Cardiac muscle cell (in vitro differentiated cells and primary cell): ENCODE data around the gene RCAN3. TPM values are rescaled to one million over a fixed set of nuclear protein-coding genes. Genes with fewer than 3 reads are reported as not detected.
"Not testable (repeated sequence)": the region's sequence is repeated elsewhere in the genome, so short reads cannot be mapped to it uniquely, and the experiment has no call there.

Experiments
- DNase-seq, 2 donors: peaks; one replicate each; pipeline versions ENCODE4 v3.0.0 to v3.0.0-alpha.2; 2010 to 2017; ENCODE audit warnings: low read depth in 1 of 2, low spot score in 1 of 2
- H3K27ac ChIP-seq: fragments of 200-600 bp; sonication (generic); 2 replicates; pipeline ENCODE4 v1.5.1; 2016
- H3K27me3 ChIP-seq: fragments of 200-600 bp; sonication (generic); 2 replicates; pipeline ENCODE4 v1.6.0; 2016; ENCODE audit warnings: control low read depth
- H3K36me3 ChIP-seq: fragments of 200-600 bp; sonication (generic); 2 replicates; pipeline ENCODE4 v1.5.1; 2016; ENCODE audit warnings: control low read depth
- H3K4me1 ChIP-seq: fragments of 200-600 bp; sonication (generic); 2 replicates; pipeline ENCODE4 v1.8.1; 2017; ENCODE audit warnings: low read depth, mild to moderate bottlenecking, mixed run types
- H3K4me3 ChIP-seq: fragments of 200-600 bp; sonication (generic); 2 replicates; pipeline ENCODE4 v1.5.1; 2016; ENCODE audit warnings: mild to moderate bottlenecking
- H3K9me3 ChIP-seq: fragments of 200-600 bp; sonication (generic); 2 replicates; pipeline ENCODE4 v1.5.1; 2017; ENCODE audit warnings: low read depth, mild to moderate bottlenecking, control low read depth
- CTCF ChIP-seq: IDR thresholded peaks from 2 replicates; pipeline ENCODE4 v1.5.1; 2012; ENCODE audit warnings: low read depth, mild to moderate bottlenecking, low read length
- polyA plus RNA-seq: library from polyadenylated mRNA; unstranded; fragments of >200 nt; fragmentation: Nextera tagmentation; extraction: Ambion mirVana; gene quantifications from 2 replicates; pipeline ENCODE4 v1.2.1, GENCODE V29; 2016
- total RNA-seq: library from RNA; depleted of rRNA; stranded (reverse); fragments of >200 nt; gene quantifications from 2 replicates; pipeline ENCODE4 v1.2.3, GENCODE V29; 2016

RCAN3 gene
- total and polyA plus RNA-seq, 2 experiments from 2014 or later: 6.4 to 8.4 TPM

- no peak overlapping the region for H3K4me3 ChIP-seq
- H3K27ac ChIP-seq: no peak overlapping the region
- H3K27me3 ChIP-seq: no peaks in the 10 kb centered on the region
- H3K36me3 ChIP-seq: no peaks in the 10 kb centered on the region
- H3K9me3 ChIP-seq: no peaks in the 10 kb centered on the region
- DNase-seq: no peak
- no peak for TF ChIP-seq CTCF
- peaks cover 14% of the 10 kb centered on the region for H3K4me1 ChIP-seq
These were observed 45.4 kb downstream of the RCAN3 start for GRCh38 chr1:24548070-24548469.

- not testable (repeated sequence) for H3K4me3 ChIP-seq, H3K27me3 ChIP-seq, H3K36me3 ChIP-seq, H3K9me3 ChIP-seq, H3K27ac ChIP-seq, DNase-seq
- peaks cover 14% of the 10 kb centered on the region for H3K4me1 ChIP-seq
These were observed 46.6 kb downstream of the RCAN3 start for GRCh38 chr1:24549210-24549609.

- Histone ChIP-seq H3K9me3 (no peaks in the 10 kb centered on the region), H3K4me3 (no peak overlapping the region), H3K27ac (no peak overlapping the region), H3K36me3 (no peaks in the 10 kb centered on the region), H3K27me3 (peaks cover 10% of the 10 kb centered on the region), H3K4me1 (peaks cover 14% of the 10 kb centered on the region)
- DNase-seq: no peak
- TF ChIP-seq CTCF: no peak
These were observed 48.8 kb downstream of the RCAN3 start for GRCh38 chr1:24551290-24551959.

- H3K4me3 ChIP-seq: no peak overlapping the region
These were observed 49.4 kb downstream of the RCAN3 start for GRCh38 chr1:24551960-24552571.

GRCh38 chr1:24553931-24554330 lies 51.3 kb downstream of the RCAN3 start:
- no peaks in the 10 kb centered on the region for H3K36me3 ChIP-seq
- no peaks in the 10 kb centered on the region for H3K9me3 ChIP-seq
- TF ChIP-seq CTCF: no peak
- H3K27me3 ChIP-seq: peaks cover 26% of the 10 kb centered on the region
- H3K4me3 ChIP-seq: no peak overlapping the region
- peaks cover 14% of the 10 kb centered on the region for H3K4me1 ChIP-seq
- no peak for DNase-seq
- H3K27ac ChIP-seq: no peak overlapping the region

More at GRCh38 chr1:24551960-24552571, 49.4 kb downstream of the RCAN3 start:
- Histone ChIP-seq H3K27ac (no peak overlapping the region), H3K27me3 (peaks cover 16% of the 10 kb centered on the region), H3K36me3 (no peaks in the 10 kb centered on the region), H3K4me1 (peaks cover 14% of the 10 kb centered on the region), H3K9me3 (no peaks in the 10 kb centered on the region)
- DNase-seq: peak; percentile 40 to 55
- no peak for TF ChIP-seq CTCF

GRCh38 chr1:24554714-24555113 lies 52.1 kb downstream of the RCAN3 start:
- H3K9me3 ChIP-seq: no peaks in the 10 kb centered on the region
- no peaks in the 10 kb centered on the region for H3K36me3 ChIP-seq
- peaks cover 14% of the 10 kb centered on the region for H3K4me1 ChIP-seq
- DNase-seq: no peak
- H3K4me3 ChIP-seq: no peak overlapping the region
- peaks cover 26% of the 10 kb centered on the region for H3K27me3 ChIP-seq
- no peak overlapping the region for H3K27ac ChIP-seq
- no peak for TF ChIP-seq CTCF
